ENCODE results near the gene METTL8.

METTL8 gene

DNA sequence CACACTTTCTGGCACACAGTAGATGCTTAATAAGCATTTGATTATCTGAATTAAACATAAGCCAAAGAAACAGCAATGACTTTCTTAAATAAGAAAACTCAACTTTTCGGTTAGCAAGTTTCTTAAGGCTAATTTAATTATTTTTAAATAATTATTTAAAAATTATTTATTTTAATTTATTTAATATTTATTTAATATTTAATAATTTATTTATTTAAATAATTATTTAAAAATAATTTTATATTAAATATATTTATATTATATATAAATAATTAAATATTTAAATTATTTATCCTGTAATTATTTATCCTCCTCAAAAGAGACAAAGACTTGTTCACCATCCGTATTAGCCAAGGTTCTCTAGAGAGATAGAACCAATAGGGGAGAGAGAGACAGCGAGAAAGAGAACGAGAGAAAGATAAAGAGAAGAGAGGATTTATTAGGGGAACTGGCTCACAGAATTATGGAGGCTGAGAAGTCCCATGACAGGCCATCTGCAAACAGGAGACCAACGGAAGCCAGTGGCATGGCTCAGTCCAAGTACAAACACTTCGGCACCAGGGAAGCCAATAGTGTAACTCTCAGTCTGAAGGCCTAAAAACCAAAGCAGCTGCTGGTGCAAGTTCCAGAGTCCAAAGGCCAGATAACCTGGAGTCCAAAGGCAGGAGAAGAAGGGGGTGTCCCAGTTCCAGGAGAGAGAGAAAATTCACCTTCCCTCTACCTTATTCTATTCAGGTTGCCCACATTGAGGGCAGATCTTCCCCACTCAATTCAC is 125.3 kb downstream of the METTL8 start:
- no peak for DNase-seq

DNA sequence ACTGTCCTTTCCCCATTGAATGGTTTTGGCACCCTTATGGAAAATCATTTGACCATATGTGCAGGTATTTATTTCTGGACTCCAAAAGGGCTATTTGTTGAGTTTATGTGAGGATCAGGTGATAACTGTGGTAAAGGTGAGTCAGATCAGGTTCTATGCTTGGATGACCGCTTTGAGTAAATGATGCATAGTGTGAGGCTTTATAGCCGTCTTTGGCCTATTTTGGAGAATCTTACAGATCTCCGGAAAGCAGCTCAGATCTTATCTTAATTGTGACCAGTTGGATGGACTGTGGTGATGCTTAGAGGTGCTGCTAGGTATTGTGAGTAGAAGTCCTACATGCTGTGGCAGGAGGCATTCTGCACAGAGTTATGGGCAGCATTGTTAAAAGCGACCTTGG is 126.2 kb downstream of the METTL8 start:
- no peak for DNase-seq

DNA sequence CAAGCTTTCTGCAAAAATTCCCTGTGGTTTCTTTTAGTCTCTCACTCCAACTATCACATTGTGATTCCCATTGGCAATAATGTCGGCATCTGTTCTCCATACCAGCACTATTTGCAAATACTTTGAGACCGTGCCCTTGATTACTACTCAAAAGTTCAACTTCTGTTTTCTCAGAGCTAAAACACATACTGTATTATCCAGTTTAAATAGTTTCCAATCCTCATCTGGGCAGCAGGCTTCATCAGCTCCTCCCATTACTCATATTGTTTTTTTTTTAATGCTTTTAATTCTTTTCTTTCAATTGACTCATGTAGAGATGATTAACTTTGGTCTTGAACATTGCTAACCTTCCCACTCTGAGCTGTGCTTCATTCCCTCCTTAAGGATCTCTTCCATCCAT is 135.8 kb downstream of the METTL8 start:
- DNase-seq = no peak

DNA sequence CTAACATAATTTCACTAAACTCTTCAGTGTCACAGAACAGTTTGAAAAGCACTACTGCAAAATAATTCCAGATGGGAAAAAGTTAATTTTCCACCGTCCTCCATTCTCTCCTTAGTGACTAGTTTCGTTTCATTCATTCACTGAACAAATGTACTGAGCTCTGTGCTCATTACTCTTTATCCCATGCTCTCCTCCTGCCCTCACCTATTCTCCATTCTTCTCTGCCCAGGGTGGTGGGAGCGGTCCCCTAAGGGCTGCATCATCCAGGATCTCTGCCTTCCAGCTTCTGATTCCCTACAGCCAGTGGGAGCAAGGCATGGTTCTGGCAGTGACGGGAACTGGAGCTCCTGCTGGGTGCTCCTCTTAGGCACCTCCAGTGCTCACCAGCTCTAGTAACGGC is 139.2 kb downstream of the METTL8 start:
- no peak for DNase-seq

DNA sequence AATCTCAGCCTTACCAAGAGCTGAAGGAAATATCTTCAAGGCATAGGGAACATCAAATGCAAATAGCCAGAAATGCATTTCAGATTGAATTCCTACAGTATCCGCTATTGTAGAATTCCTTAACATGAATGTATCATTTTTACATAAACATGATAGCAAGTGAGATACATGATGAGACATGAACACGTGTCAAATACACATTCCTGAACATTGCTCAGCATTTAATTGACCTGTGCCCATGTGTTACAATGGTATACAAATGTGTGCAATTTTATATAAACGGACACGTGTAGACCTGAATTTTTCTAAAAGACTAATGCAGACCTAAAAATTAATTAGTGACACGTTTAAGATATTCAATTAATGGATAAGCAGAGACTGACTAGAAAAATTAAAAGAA is 140.1 kb downstream of the METTL8 start:
- DNase-seq = no peak

DNA sequence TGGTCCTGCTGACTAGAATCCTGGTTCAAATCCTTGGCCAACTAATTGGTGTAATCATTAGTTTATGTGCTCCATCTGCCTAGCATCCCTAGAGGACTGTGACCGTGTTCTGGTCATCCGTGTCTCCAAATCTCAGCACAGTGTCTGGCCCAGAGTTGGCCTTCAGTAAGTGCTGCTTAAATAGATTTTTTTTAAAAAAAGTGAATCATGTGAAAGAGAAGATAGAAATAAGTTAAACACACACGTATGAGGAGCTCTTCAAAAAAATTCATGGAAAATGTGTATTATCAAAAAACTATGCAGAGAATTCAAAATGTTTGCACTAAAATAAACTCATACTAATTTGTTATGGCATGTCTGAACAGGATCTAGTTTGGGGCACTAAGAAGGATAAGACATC is 143.8 kb downstream of the METTL8 start:
- no peak for DNase-seq

DNA sequence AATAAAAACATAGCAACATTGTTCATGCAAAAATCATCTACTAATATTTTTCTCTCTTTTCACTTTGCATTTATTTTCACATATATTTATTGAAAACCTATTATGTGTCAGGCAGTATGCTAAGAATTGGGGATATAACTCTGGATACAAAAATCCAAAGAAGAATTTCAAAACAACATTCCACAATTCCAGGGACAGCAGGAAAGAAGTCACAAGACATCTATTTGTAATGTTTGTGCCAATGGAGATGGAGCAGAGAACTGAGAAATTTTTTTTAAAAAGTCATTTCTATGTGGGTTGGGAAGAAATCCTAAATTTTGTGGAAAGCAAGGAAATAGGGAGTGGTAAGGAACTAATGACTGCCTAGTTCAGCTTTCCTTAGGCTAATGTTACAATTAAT is 144.5 kb downstream of the METTL8 start:
- no peak for DNase-seq

DNA sequence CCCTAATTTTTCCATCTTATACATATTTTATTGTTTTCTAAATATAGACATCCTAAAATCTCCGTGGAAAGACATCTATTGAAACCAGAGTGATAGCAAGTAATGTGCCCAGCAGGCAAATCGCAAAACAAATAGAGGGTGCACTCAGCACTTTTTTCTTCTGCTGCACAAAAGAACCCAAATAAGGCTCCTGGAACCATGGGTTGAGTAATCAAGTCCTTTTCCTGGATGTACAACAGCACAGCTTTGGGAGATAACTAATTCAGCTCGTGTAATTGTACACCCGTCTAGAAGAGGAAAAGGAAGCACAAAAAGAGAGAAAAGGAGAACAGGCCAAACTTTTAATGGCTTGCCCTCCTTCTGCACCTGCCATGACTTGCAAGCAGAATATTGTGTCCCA is 146.2 kb downstream of the METTL8 start:
- DNase-seq = no peak

DNA sequence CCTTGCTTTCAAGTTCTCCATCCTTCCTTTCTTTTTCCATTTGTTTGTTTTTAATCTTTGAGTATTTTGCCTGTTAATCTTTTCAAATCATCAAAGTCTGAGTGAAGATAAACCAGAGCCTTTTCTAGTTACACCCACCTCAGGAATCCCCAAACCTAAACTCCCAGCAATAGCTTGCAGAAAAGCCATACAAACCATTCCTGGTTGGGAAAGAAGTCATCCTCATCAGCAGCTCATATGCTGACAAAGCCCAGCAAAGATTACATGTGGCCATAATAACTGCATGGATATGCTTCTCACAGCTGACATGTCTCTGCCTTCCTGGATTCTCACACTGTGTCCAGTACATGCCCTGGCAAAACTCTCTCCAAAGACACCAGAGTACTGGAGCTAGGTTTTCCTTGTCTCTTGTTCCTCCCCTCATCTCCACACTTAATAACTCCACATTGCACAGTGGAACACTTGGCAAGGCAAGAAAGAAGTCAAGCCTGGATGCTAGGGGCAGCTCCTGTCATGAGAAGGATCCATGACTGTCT is 146.7 kb downstream of the METTL8 start:
- DNase-seq = no peak

DNA sequence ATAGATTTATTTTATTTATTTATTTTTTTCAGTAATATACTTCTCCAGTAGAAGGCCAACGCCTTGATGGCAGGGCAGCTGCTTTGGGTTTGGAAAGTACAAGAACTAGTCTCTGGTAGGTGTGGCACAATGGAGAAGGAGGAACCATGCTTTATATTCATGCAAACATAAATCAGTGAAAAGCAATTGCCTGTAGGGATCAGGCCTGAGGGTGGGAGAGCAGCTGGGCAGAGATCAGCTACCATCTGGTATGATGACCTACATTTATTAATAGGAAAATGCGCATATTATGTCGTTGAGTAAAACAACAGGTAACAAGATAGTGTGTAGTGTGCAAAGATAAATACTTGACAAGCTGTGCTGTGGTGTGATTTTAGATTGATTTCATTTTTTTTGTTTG is 152.7 kb downstream of the METTL8 start:
- DNase-seq = no peak

DNA sequence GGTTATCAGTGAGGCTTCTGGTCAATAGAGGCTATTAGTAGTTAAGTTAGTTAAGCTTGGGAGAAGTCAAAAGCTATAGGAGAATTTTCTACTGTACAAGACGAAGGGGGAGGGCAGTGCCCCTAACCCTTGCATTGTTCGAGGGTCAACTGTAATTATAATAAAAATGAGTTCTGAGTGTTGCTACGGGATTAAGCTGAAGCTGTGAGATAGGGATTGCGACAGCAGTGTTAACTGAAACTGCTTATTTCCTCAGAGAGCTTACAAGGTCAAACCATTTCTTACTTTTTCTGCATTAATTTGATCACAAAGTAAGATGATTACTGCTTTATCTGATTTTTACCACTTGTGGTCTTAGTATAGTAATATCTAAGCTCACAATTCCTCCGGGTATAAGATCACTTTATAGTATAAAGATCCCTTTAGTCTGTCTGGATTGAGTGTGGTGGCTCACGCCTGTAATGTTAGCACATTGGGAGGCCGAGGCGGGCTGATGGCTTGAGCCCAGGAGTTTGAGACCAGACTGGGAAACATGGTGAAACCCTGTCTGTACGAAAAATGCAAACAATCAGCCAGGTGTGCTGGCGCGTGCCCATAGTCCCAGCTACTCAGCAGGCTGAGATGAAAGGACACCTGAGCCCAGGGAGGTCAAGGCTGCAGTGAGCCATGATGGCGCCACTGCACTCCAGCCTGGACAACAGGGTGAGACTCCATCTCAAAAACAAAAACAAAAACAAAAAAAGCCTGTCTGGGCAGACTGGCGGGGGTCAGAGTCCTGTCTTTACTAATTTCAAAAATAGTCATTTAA is 153.6 kb downstream of the METTL8 start:
- no peak for DNase-seq

DNA sequence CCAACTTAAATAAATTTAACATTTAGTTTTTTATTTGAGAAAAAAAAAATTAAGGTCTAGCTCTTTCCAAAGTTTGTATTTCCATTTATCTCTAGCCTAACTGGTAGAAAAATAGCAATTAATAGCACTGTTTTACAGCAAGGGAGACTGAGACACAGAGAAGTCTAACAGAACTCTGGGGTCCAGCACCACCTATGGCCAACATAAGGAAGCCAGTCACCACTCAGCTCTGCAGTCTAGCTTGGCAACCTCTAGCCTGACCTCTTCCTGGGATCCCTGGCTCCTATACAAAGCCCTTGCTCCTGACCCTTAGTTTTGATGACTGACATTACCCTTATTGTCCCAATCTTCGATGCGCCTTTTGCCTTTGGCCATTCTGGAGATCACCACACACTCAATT is 159.0 kb downstream of the METTL8 start:
- DNase-seq = no peak

DNA sequence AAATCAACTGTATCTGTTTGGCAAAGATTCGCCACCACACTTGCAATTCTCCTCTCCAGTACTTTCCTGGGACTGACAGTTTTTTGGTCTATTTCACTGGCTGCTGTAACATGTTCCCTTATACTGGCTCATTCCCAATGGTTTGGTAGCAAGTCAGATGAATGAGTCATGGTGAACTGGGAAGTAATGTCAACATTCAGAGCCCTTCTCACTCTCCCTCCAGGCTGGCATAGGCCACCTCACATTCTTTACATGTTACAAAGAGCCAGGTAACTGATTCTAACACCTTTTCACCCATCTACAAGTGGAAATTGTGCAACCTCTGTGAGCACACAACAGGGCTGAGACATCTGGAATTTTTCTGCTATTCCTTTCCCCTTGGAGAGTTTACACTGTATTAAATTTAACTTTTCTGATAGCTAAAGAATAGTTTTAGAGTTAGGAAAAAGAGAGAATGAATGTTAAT is 161.8 kb downstream of the METTL8 start:
- no peak for DNase-seq

DNA sequence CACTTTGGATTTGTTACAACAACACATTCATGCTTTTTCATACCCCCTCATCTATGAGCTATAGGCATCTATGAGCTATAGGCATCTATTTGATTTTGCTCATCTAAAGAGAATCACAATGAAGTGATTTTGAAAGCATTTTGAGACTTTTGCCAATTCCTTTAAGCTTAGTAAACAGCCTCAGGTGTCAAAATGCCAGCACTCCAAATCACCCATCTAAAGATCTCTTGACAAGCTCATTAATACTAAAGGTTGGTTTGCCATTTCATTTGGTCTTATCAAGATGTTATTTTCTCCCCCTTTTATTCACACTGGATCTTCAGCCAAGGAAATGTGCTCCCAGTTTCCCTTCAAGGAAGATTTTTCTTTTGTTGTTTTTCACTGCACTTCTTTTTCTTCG is 162.4 kb downstream of the METTL8 start:
- no peak for DNase-seq

DNA sequence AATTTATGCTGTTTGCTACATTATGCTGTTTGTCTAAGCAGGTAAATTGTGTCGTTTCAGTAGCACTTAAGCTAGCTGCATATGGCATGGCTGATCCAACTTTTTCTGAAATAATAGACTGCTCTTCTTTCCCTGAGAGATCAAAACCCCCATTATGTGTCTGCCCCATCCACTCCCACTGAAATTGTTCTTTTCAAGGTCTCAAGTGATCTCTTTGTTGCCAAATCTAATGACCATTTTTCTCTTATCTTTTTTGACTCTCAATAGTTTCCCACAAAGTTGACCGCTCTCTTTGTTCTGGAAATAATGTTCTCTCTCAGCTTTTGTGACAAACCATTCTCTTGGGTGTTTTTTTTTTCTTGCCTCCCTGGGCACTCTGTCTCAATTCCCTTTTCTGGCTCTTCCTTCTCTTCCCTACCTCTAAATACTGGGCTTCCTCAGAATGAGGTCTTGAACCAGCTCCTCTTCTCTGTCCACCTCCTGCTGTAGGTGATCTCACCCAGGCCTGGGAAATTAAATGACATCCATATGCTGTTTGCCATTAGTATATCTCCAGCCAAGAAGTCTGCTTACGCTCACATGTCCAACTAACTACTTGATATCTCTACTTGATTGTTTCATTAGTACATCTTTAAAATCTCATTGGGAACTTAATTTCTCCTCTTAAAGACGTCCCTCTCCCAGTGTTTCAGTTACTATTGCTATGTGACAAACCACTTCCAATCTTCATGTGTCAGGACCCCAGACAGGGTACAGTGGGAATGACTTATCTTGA is 165.7 kb downstream of the METTL8 start:
- DNase-seq = no peak

Data from activated naive CD4-positive, alpha-beta T cell treated with Interleukin-2 at 50 U/mL for 16 hours (primary cell).